IPS-20b (cell line): ENCODE data around the gene UBE3A.

Experiments used
- H3K27ac ChIP-seq: one replicate; pipeline ENCODE4 v1.5.1; 2013; ENCODE audit warnings: low read length
- H3K27me3 ChIP-seq: 2 replicates; pipeline ENCODE4 v1.6.1; 2013; ENCODE audit warnings: mild to moderate bottlenecking, low read length, inconsistent platforms; ENCODE audit not compliant: insufficient read depth
- H3K36me3 ChIP-seq: 2 replicates; pipeline ENCODE4 v1.6.1; 2013; ENCODE audit warnings: low read depth, mild to moderate bottlenecking, inconsistent platforms, low read length, moderate library complexity; ENCODE audit not compliant: insufficient read depth
- H3K4me1 ChIP-seq: 2 replicates; pipeline ENCODE4 v1.6.1; 2013; ENCODE audit warnings: mild to moderate bottlenecking, control low read depth, inconsistent platforms, low read length, moderate library complexity; ENCODE audit not compliant: insufficient read depth
- H3K4me3 ChIP-seq: 2 replicates; pipeline ENCODE4 v1.5.1; 2013; ENCODE audit warnings: mild to moderate bottlenecking, low read length, inconsistent platforms
- H3K9ac ChIP-seq: 2 replicates; pipeline ENCODE4 v1.6.1; 2013; ENCODE audit warnings: low read depth, mild to moderate bottlenecking, inconsistent platforms, low read length, moderate library complexity
- H3K9me3 ChIP-seq: 2 replicates; pipeline ENCODE4 v1.6.1; 2013; ENCODE audit warnings: mild to moderate bottlenecking, low read depth, low read length, inconsistent platforms; ENCODE audit not compliant: insufficient read depth

UBE3A gene

GRCh38 chr15:25438601-25439368 lies at the start of gene UBE3A:
UBE3A (minus strand) TSS chr15:25439024; CDS start chr15:25409107, 29,917 bp downstream.
- H3K4me3 ChIP-seq = peak within 1 kb of the TSS; percentile 92
- peak within 1 kb of the TSS; percentile 92 for H3K27ac ChIP-seq
- H3K9me3 ChIP-seq = no peaks in the 10 kb centered on the region
- H3K9ac ChIP-seq = peak within 1 kb of the TSS; percentile 97
- H3K27me3 ChIP-seq = no peaks in the 10 kb centered on the region
- no peaks in the 10 kb centered on the region for H3K36me3 ChIP-seq
- no peaks in the 10 kb centered on the region; the same call in 1 of the 2 replicates for H3K4me1 ChIP-seq

GRCh38 chr15:25487226-25487884 lies 48.5 kb upstream of the UBE3A start:
- no peak overlapping the region for H3K9ac ChIP-seq
- no peaks in the 10 kb centered on the region for H3K4me1 ChIP-seq
- no peak overlapping the region for H3K4me3 ChIP-seq
- H3K36me3 ChIP-seq = no peaks in the 10 kb centered on the region
- H3K27ac ChIP-seq = no peak overlapping the region
- no peaks in the 10 kb centered on the region; the same call in 1 of the 2 replicates for H3K9me3 ChIP-seq
- no peaks in the 10 kb centered on the region for H3K27me3 ChIP-seq

GRCh38 chr15:25486051-25486450 lies 47.2 kb upstream of the UBE3A start:
- no peaks in the 10 kb centered on the region for H3K27me3 ChIP-seq
- peaks cover 5% of the 10 kb centered on the region for H3K4me1 ChIP-seq
- H3K36me3 ChIP-seq = no peaks in the 10 kb centered on the region
- H3K9me3 ChIP-seq = no peaks in the 10 kb centered on the region
- no peak overlapping the region for H3K4me3 ChIP-seq
- H3K9ac ChIP-seq = no peak overlapping the region
- no peak overlapping the region for H3K27ac ChIP-seq

GRCh38 chr15:25481208-25481859 lies 42.5 kb upstream of the UBE3A start:
- Histone ChIP-seq H3K9me3 (no peaks in the 10 kb centered on the region), H3K9ac (peak overlapping the region; percentile 78; the same call in 1 of the 2 replicates), H3K4me3 (peak overlapping the region; percentile 47), H3K36me3 (no peaks in the 10 kb centered on the region), H3K27me3 (no peaks in the 10 kb centered on the region), H3K4me1 (peaks cover 8% of the 10 kb centered on the region), H3K27ac (peak overlapping the region; percentile 63)

GRCh38 chr15:25478313-25478712 lies 39.5 kb upstream of the UBE3A start:
- H3K9me3 ChIP-seq = no peaks in the 10 kb centered on the region
- peaks cover 8% of the 10 kb centered on the region for H3K4me1 ChIP-seq
- no peak overlapping the region for H3K9ac ChIP-seq
- no peaks in the 10 kb centered on the region for H3K36me3 ChIP-seq
- H3K27me3 ChIP-seq = no peaks in the 10 kb centered on the region
- no peak overlapping the region for H3K27ac ChIP-seq
- H3K4me3 ChIP-seq = no peak overlapping the region

- no peak overlapping the region for H3K4me3 ChIP-seq
- H3K9me3 ChIP-seq = no peaks in the 10 kb centered on the region
- peaks cover 8% of the 10 kb centered on the region for H3K4me1 ChIP-seq
- H3K27me3 ChIP-seq = no peaks in the 10 kb centered on the region
- no peak overlapping the region for H3K27ac ChIP-seq
- H3K36me3 ChIP-seq = no peaks in the 10 kb centered on the region
- H3K9ac ChIP-seq = no peak overlapping the region
Measured at GRCh38 chr15:25477816-25478215, 39.0 kb upstream of the UBE3A start.

- Histone ChIP-seq H3K9ac (no peak overlapping the region), H3K27me3 (no peaks in the 10 kb centered on the region), H3K4me1 (no peaks in the 10 kb centered on the region), H3K27ac (no peak overlapping the region), H3K36me3 (no peaks in the 10 kb centered on the region), H3K9me3 (no peaks in the 10 kb centered on the region), H3K4me3 (no peak overlapping the region)
Measured at GRCh38 chr15:25474251-25474650, 35.4 kb upstream of the UBE3A start.

GRCh38 chr15:25470230-25470629 lies 31.4 kb upstream of the UBE3A start:
- no peaks in the 10 kb centered on the region for H3K9me3 ChIP-seq
- H3K9ac ChIP-seq = no peak overlapping the region
- no peaks in the 10 kb centered on the region for H3K36me3 ChIP-seq
- H3K27me3 ChIP-seq = no peaks in the 10 kb centered on the region
- H3K4me3 ChIP-seq = no peak overlapping the region
- no peaks in the 10 kb centered on the region for H3K4me1 ChIP-seq
- H3K27ac ChIP-seq = no peak overlapping the region

- Histone ChIP-seq H3K4me3 (no peak overlapping the region), H3K9ac (no peak overlapping the region), H3K36me3 (no peaks in the 10 kb centered on the region), H3K27ac (no peak overlapping the region), H3K9me3 (no peaks in the 10 kb centered on the region), H3K27me3 (no peaks in the 10 kb centered on the region), H3K4me1 (no peaks in the 10 kb centered on the region)
Measured at GRCh38 chr15:25469377-25469776, 30.6 kb upstream of the UBE3A start.

GRCh38 chr15:25468611-25469010 lies 29.8 kb upstream of the UBE3A start:
- H3K4me1 ChIP-seq = no peaks in the 10 kb centered on the region
- no peaks in the 10 kb centered on the region for H3K36me3 ChIP-seq
- no peaks in the 10 kb centered on the region for H3K9me3 ChIP-seq
- no peak overlapping the region for H3K4me3 ChIP-seq
- H3K9ac ChIP-seq = no peak overlapping the region
- no peak overlapping the region for H3K27ac ChIP-seq
- H3K27me3 ChIP-seq = no peaks in the 10 kb centered on the region

- Histone ChIP-seq H3K27me3 (no peaks in the 10 kb centered on the region), H3K9ac (no peak overlapping the region), H3K4me3 (no peak overlapping the region), H3K36me3 (no peaks in the 10 kb centered on the region), H3K9me3 (no peaks in the 10 kb centered on the region), H3K27ac (no peak overlapping the region), H3K4me1 (no peaks in the 10 kb centered on the region)
Measured at GRCh38 chr15:25465835-25466234, 27.0 kb upstream of the UBE3A start.

- Histone ChIP-seq H3K36me3 (no peaks in the 10 kb centered on the region), H3K9ac (no peak overlapping the region), H3K4me3 (no peak overlapping the region), H3K27me3 (no peaks in the 10 kb centered on the region), H3K27ac (no peak overlapping the region), H3K9me3 (no peaks in the 10 kb centered on the region), H3K4me1 (no peaks in the 10 kb centered on the region)
Measured at GRCh38 chr15:25464784-25465183, 26.0 kb upstream of the UBE3A start.
